Measurements from ENCODE around the gene FUT3. TPM values are rescaled to one million over a fixed set of nuclear protein-coding genes. Genes with fewer than 3 reads are reported as not detected.

FUT3 gene
- total and polyA plus RNA-seq, 2 of the 8 experiments (the other 6 are each of a cell fraction or from before 2014, with no cell fraction given) = 0.15 to 0.63 TPM

DNA sequence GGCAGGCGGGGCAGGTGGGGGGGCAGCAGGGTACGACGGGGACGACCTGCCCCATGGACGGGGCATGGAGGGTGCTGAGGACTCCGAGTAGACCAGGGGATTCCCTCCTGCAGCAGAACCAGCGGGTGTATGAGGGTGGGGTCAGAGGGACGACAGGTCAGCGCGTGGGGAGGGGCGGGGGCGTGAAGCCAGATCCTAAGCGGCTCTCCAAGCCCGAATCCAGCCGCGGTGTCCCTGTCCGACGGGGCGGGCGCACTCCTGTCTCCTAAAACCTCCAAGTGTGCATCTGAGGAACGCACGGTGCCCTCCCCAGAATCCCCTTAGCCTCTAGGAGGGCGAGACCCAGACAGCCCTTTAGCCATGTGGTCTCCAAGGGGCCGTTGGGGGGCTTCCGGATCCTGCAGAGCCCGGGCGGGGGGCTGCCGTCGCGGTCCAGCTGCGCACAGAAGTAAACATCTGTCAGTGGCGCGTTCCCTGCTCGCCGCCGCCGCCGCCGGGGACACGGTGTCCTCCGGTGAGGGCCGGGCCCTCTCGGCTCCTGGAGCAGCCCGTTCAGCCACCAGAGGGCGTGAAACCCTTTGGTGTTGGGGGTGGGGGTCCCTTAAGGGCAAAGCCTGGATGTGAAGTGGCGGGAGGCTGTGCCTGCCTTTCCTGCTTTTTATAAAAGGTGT, 45.7 kb downstream of the FUT3 start:
- Histone ChIP-seq H2BK12ac (ENCODE audit: low read depth, low read length) (no peak overlapping the region), H2BK15ac (ENCODE audit: low read length) (no peak overlapping the region), H2BK5ac (ENCODE audit: low read depth, low read length) (no peak overlapping the region), H3K27me3 (replicated peaks in 1 of 4; ENCODE audit: control insufficient read depth in 3 of 4, extremely low read depth in 1 of 4, insufficient read depth in 3 of 4, low read length in 3 of 4) (peaks cover 2 to 16% (median 8%) of the 10 kb centered on the region in 4 experiments; a peak in 6 of 7 replicates), H2AFZ (ENCODE audit: low read length) (no peak overlapping the region), H3K4me2 (ENCODE audit: insufficient read depth in 1 of 2, low read depth in 2 of 2, low read length in 2 of 2) (peak overlapping the region; percentile 51 to 69), H2BK120ac (replicated peaks; ENCODE audit: low read depth, low read length) (no peak overlapping the region), H3K27ac (ENCODE audit: low read depth, low read length) (no peak overlapping the region), H3K4me1 (replicated peaks in 1 of 4; ENCODE audit: control insufficient read depth in 3 of 4, insufficient read depth in 4 of 4, low read length in 3 of 4) (peaks cover 0 to 18% (median 10%) of the 10 kb centered on the region in 4 experiments; a peak in 5 of 7 replicates), H3K4ac (replicated peaks; ENCODE audit: insufficient read length, low read depth, low read length) (no peak overlapping the region), H4K8ac (ENCODE audit: extremely low read depth, insufficient read depth, low read length) (peak overlapping the region; percentile 16), H3K23me2 (ENCODE audit: low read depth, low read length) (peaks cover 7% of the 10 kb centered on the region), H3K36me3 (ENCODE audit: control insufficient read depth in 2 of 4, insufficient read depth in 4 of 4, low read length in 3 of 4) (no peaks in the 10 kb centered on the region), H2AK5ac (ENCODE audit: low read depth, low read length) (no peak overlapping the region), H3K79me2 (ENCODE audit: control insufficient read depth in 1 of 2, insufficient read depth in 2 of 2, low read length in 2 of 2) (no peaks in the 10 kb centered on the region; a peak in 1 of 4 replicates), H3K23ac (ENCODE audit: insufficient read length) (no peak overlapping the region), H3K18ac (ENCODE audit: extremely low read depth, low read length) (no peak overlapping the region), H3K9me3 (ENCODE audit: insufficient read depth in 2 of 2, low read depth in 1 of 2, low read length in 1 of 2) (no peaks in the 10 kb centered on the region), H4K20me1 (replicated peaks in 1 of 2; ENCODE audit: control insufficient read depth in 1 of 2, insufficient read depth in 2 of 2, low read length in 2 of 2) (peaks cover 0 to 6% of the 10 kb centered on the region in 2 experiments), H3K9ac (replicated peaks in 1 of 4; ENCODE audit: extremely low read depth in 1 of 4, low read depth in 3 of 4, low read length in 3 of 4) (no peak overlapping the region), H3K56ac (replicated peaks; ENCODE audit: insufficient read length, low read depth, low read length) (no peak overlapping the region), H4K5ac (ENCODE audit: insufficient read length, low read depth, low read length) (no peak overlapping the region), H3K4me3 (ENCODE audit: extremely low read depth in 1 of 4, insufficient read depth in 2 of 4, low read depth in 3 of 4, low read length in 4 of 4) (peak overlapping the region; percentile 31 to 58 (median 34)), H4K91ac (replicated peaks; ENCODE audit: insufficient read length, low read length) (no peak overlapping the region), H3K14ac (ENCODE audit: insufficient read length) (no peak overlapping the region), H3K79me1 (ENCODE audit: low read depth, low read length) (peaks cover 4% of the 10 kb centered on the region; the same call in 1 of the 2 replicates), H2BK20ac (ENCODE audit: low read length) (no peak overlapping the region)
- FAIRE-seq (no peak), DNase-seq (ENCODE audit: low read depth in 1 of 2, low spot score in 2 of 2) (peak in 1 of 2 experiments; percentile 94)
- ChIA-PET CTCF (ENCODE audit: partially characterized antibody) (interaction anchor here (1.0 to 4.5 kb wide), 4 partner anchors 17 to 217 kb away, joined by 3 to 32 read pairs (median 5); no protein-coding TSS in a partner anchor), POLR2A (ENCODE audit: partially characterized antibody) (interaction anchor here (1.9 to 3.4 kb wide), 3 partner anchors 23 to 98 kb away, joined by 9 to 35 read pairs (median 10); partner anchors contain the start of gene NDUFA11)
- 5% methylated on average over 38 of the region's 46 CpGs; no CpG with 5 or more reads in 1 of the 2 experiments for WGBS, 2 experiments (ENCODE audit: extremely low coverage in 1 of 2, insufficient coverage in 1 of 2, insufficient read length in 1 of 2, insufficient replicate concordance in 2 of 2, low coverage in 1 of 2, low lambda C conversion rate in 2 of 2, missing lambda C conversion rate in 1 of 2)
- TF ChIP-seq KDM4A (IDR thresholded peaks at IDR 0.05; ENCODE audit: low read depth, low read length, severe bottlenecking) (peak; percentile 40), JUND (IDR thresholded peaks at IDR 0.05; ENCODE audit: low read length) (no peak), POLR2AphosphoS5 (IDR thresholded peaks at IDR 0.05; ENCODE audit: low read depth, low read length) (no peak), CTCF (IDR thresholded peaks at IDR 0.05; ENCODE audit: control extremely low read depth in 1 of 3, insufficient read depth in 1 of 3, low read depth in 1 of 3, low read length in 3 of 3) (peak; percentile 85 to 89 (median 88)), EP300 (IDR thresholded peaks at IDR 0.05; ENCODE audit: borderline replicate concordance in 1 of 2, low read depth in 2 of 2, low read length in 2 of 2) (peak in 1 of 2 experiments; percentile 75; a peak in 1 of 3 replicates), YY1 (IDR thresholded peaks at IDR 0.05; ENCODE audit: low read depth, low read length) (0 out of 2 replicates have a peak, but pooled peaks have one; percentile 30), CREB1 (IDR thresholded peaks at IDR 0.05) (0 out of 2 replicates have a peak, but pooled peaks have one; percentile 37), ASH2L (IDR thresholded peaks at IDR 0.05; ENCODE audit: low read length) (peak; percentile 23), HDAC2 (IDR thresholded peaks at IDR 0.05; ENCODE audit: borderline replicate concordance in 1 of 2, low read depth in 2 of 2, low read length in 2 of 2) (peak; percentile 19 to 80; a peak in 1 of 4 replicates)

Measured in H1 (cell line).